Measurements from ENCODE around the gene WASHC3.

The WASHC3 gene

DNA sequence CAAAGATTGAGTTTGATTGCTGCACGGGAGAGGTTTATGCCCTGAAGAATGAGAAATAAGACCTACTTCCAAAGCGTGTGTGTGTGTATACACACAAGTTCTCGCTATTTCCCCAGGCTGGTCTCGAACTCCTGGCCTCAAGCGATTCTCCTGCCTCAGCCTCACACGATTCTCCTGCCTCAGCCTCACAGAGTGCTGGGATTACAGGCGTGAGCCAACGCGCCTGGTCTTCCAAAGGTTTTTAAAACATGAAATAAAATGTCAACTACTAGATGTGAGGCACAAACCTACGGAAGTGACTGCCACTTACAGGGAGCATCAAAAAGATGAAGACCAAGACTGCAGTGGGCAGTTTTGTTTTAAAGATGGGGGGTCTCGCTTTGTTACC is 622 bp upstream of the WASHC3 start:
- no peaks in the 10 kb centered on the region for H3K27me3 Mint-ChIP-seq
- peaks cover 9% of the 10 kb centered on the region for H3K36me3 Mint-ChIP-seq
- peaks cover 9% of the 10 kb centered on the region for H3K4me1 Mint-ChIP-seq
- H3K27ac Mint-ChIP-seq: peak overlapping the region; percentile 100
- H3K4me3 Mint-ChIP-seq: peak overlapping the region; percentile 94
- ATAC-seq (ENCODE audit: low read depth) (no peak), DNase-seq (ENCODE audit: low spot score in 2 of 2) (no peak)
- H3K9me3 Mint-ChIP-seq: no peaks in the 10 kb centered on the region

- Mint-ChIP-seq H3K4me3 (peak overlapping the region; percentile 94), H3K4me1 (peaks cover 14% of the 10 kb centered on the region), H3K27ac (peak overlapping the region; percentile 100), H3K36me3 (peaks cover 18% of the 10 kb centered on the region), H3K27me3 (no peaks in the 10 kb centered on the region), H3K9me3 (no peaks in the 10 kb centered on the region)
- ATAC-seq (ENCODE audit: low read depth): peak; percentile 60
- DNase-seq (ENCODE audit: low spot score in 2 of 2): peak; percentile 25 to 56
Observed at GRCh38 chr12:102061096-102061559, 663 bp downstream of the WASHC3 start.

- Mint-ChIP-seq H3K27ac (no peak overlapping the region), H3K9me3 (no peaks in the 10 kb centered on the region), H3K4me1 (peaks cover 16% of the 10 kb centered on the region), H3K36me3 (peaks cover 26% of the 10 kb centered on the region), H3K4me3 (no peak overlapping the region), H3K27me3 (no peaks in the 10 kb centered on the region)
- ATAC-seq (ENCODE audit: low read depth) (no peak), DNase-seq (ENCODE audit: low spot score in 2 of 2) (no peak)
Observed at GRCh38 chr12:102059343-102059742, 2.4 kb downstream of the WASHC3 start.

DNA sequence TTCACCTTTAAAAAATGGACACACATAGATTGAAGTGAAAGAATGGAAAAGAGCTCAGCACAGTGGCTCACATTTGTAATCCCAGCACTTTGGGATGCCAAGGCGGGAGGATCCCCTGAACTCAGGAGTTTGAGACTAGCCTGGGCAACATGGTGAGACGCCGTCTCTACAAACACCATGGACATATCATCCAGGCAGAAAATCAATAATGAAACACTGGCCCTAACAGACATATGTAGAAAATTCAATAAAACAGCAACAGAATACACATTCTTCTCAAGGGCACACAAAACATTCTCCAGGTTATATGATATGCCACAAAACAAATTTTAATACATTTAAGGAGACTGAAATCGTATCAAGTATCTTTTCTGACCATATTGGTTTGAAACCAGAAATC is 7.4 kb downstream of the WASHC3 start:
- Mint-ChIP-seq H3K27me3 (no peaks in the 10 kb centered on the region), H3K27ac (no peak overlapping the region), H3K4me3 (no peak overlapping the region), H3K36me3 (peaks cover 39% of the 10 kb centered on the region), H3K9me3 (no peaks in the 10 kb centered on the region), H3K4me1 (peaks cover 16% of the 10 kb centered on the region)
- ATAC-seq (ENCODE audit: low read depth): no peak
- DNase-seq (ENCODE audit: low spot score in 2 of 2): no peak

- H3K4me1 Mint-ChIP-seq: peaks cover 16% of the 10 kb centered on the region
Observed at GRCh38 chr12:102053062-102053349, 8.8 kb downstream of the WASHC3 start.

DNA sequence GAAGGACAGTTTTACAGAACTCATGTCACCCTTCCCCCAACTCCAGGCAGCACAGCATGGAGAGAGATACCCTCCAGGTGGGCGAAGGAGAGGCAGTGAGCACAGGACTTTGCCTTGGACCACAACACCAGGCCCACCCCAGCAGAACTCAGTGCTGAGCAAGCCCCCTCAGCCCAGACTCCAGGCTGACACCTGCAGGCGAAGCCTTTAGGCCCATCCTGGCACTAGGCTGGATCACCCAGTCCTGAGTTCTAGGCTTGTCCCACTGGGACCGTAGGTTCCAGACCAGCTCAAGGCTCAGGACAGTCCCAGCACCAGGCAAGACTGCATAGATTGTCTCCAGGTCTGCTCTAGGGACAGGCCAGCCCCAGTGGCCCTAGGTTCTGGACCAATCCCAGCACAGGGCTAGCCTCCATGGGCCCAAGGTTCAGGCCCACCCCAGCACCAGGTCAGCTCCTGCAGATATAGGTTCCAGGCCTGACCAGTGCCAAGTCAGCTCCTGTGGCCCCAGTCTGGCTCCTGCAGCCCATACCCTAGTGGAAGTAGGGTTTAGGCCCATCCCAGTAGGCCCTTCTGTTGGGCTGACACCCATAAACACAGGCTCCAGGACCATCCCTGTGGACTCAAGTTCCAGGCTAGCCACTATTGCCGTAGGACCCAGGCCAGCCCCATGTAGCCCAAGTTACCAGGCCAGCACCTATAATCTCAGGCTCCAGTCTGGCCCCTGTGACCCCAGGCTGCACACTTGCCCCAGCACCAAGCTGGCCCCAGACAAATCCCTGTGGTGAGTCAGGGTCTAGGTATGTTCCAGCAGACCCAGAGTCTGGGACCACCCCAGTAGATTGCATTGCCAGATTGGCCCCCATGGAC is 9.4 kb downstream of the WASHC3 start:
- DNase-seq (ENCODE audit: low spot score in 2 of 2): no peak
- peaks cover 30% of the 10 kb centered on the region for H3K36me3 Mint-ChIP-seq
- H3K27me3 Mint-ChIP-seq: no peaks in the 10 kb centered on the region
- H3K9me3 Mint-ChIP-seq: no peaks in the 10 kb centered on the region
- no peak for ATAC-seq (ENCODE audit: low read depth)
- H3K4me3 Mint-ChIP-seq: no peak overlapping the region
- peaks cover 16% of the 10 kb centered on the region for H3K4me1 Mint-ChIP-seq
- no peak overlapping the region for H3K27ac Mint-ChIP-seq

More at GRCh38 chr12:102053062-102053349, 8.8 kb downstream of the WASHC3 start:
- no peak overlapping the region for H3K27ac Mint-ChIP-seq
- H3K27me3 Mint-ChIP-seq: no peaks in the 10 kb centered on the region
- ATAC-seq (ENCODE audit: low read depth) (no peak), DNase-seq (ENCODE audit: low spot score in 2 of 2) (no peak)
- H3K9me3 Mint-ChIP-seq: no peaks in the 10 kb centered on the region
- H3K36me3 Mint-ChIP-seq: peaks cover 33% of the 10 kb centered on the region
- H3K4me3 Mint-ChIP-seq: no peak overlapping the region

- ATAC-seq (ENCODE audit: low read depth): no peak
- Mint-ChIP-seq H3K9me3 (no peaks in the 10 kb centered on the region), H3K36me3 (peaks cover 24% of the 10 kb centered on the region)
Observed at GRCh38 chr12:102051431-102051965, 10.3 kb downstream of the WASHC3 start.

DNA sequence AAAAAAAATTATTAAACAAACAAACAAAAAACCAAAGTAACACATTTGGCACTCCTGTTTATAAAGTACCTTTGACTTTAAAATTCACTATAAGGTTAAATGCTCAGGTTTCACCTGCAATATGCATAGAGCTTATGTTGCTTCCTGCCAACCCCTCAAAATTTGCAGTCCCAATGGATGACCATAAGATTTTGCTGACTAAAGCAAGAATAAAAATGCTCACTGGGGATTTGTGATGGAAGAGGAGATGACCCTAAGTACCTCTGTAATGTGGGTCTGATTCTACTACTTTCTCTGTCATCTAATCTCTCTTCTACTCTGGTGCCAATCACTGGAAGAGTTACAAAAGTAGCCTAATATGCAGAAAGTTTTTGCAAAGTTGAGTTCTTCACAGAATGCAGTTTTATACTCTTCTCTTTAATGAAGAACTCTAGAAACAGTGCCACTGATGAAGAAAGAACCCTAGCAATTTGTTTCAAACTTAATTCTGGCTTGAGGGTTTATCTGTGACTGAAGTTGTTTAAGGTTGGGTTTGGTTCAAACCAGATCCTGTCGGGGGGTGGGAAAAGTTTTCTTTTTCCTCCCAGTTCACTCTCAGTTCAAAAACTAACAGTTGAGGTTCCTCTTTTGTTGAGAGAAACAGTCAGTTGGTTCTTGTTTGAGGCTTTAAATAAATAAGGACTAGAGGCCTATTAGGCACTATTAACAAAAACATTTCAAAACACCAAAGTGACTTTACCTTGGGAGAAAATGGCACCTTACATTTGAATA is 10.9 kb downstream of the WASHC3 start:
- DNase-seq (ENCODE audit: low spot score in 2 of 2) (no peak), ATAC-seq (ENCODE audit: low read depth) (no peak)
- peak overlapping the region; percentile 35 for H3K27ac Mint-ChIP-seq
- H3K4me3 Mint-ChIP-seq: no peak overlapping the region
- peaks cover 11% of the 10 kb centered on the region for H3K4me1 Mint-ChIP-seq
- no peaks in the 10 kb centered on the region for H3K27me3 Mint-ChIP-seq
- H3K36me3 Mint-ChIP-seq: peaks cover 22% of the 10 kb centered on the region
- no peaks in the 10 kb centered on the region for H3K9me3 Mint-ChIP-seq

More at GRCh38 chr12:102051431-102051965, 10.3 kb downstream of the WASHC3 start:
- Mint-ChIP-seq H3K4me1 (peaks cover 12% of the 10 kb centered on the region), H3K27me3 (no peaks in the 10 kb centered on the region), H3K27ac (peak overlapping the region; percentile 35), H3K4me3 (no peak overlapping the region)
- no peak for DNase-seq (ENCODE audit: low spot score in 2 of 2)

DNA sequence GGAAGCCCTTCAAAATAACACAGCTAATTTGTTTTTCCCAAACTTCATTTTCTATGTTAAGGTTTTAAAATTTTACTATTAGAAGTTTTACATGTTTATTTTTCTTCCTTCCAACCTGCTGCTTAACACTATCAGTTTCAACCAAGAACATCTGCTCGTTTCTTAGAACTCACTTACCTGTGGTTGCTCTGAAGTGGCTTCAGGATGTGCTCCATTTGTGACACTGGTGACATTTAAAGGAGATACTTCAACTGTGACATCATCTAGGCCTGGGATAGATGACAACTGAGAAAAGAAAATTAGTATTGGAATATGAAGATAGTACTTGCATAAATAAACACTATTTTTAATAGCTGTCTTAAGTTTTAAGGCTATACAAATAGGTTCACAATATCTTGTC is 17.9 kb downstream of the WASHC3 start:
- no peak overlapping the region for H3K27ac Mint-ChIP-seq
- no peaks in the 10 kb centered on the region for H3K27me3 Mint-ChIP-seq
- no peak overlapping the region for H3K4me3 Mint-ChIP-seq
- DNase-seq (ENCODE audit: low spot score in 2 of 2) (no peak), ATAC-seq (ENCODE audit: low read depth) (no peak)
- no peaks in the 10 kb centered on the region for H3K9me3 Mint-ChIP-seq
- H3K36me3 Mint-ChIP-seq: peaks cover 11% of the 10 kb centered on the region
- H3K4me1 Mint-ChIP-seq: no peaks in the 10 kb centered on the region

GRCh38 chr12:102033991-102034745 is 27.6 kb downstream of the WASHC3 start:
- DNase-seq (ENCODE audit: low spot score in 2 of 2) (no peak), ATAC-seq (ENCODE audit: low read depth) (no peak)
- no peaks in the 10 kb centered on the region for H3K9me3 Mint-ChIP-seq
- no peak overlapping the region for H3K27ac Mint-ChIP-seq
- no peaks in the 10 kb centered on the region for H3K27me3 Mint-ChIP-seq
- peaks cover 31% of the 10 kb centered on the region for H3K36me3 Mint-ChIP-seq
- no peak overlapping the region for H3K4me3 Mint-ChIP-seq
- H3K4me1 Mint-ChIP-seq: no peaks in the 10 kb centered on the region

GRCh38 chr12:102031852-102032251 is 29.9 kb downstream of the WASHC3 start:
- ATAC-seq (ENCODE audit: low read depth): no peak
- Mint-ChIP-seq H3K27me3 (no peaks in the 10 kb centered on the region), H3K27ac (no peak overlapping the region), H3K4me3 (no peak overlapping the region), H3K9me3 (no peaks in the 10 kb centered on the region), H3K36me3 (peaks cover 34% of the 10 kb centered on the region), H3K4me1 (no peaks in the 10 kb centered on the region)
- no peak for DNase-seq (ENCODE audit: low spot score in 2 of 2)

- Mint-ChIP-seq H3K27me3 (no peaks in the 10 kb centered on the region), H3K27ac (no peak overlapping the region), H3K9me3 (no peaks in the 10 kb centered on the region), H3K36me3 (peaks cover 24% of the 10 kb centered on the region), H3K4me1 (peaks cover 2% of the 10 kb centered on the region), H3K4me3 (no peak overlapping the region)
- DNase-seq (ENCODE audit: low spot score in 2 of 2): no peak
- no peak for ATAC-seq (ENCODE audit: low read depth)
Observed at GRCh38 chr12:102029141-102029540, 32.6 kb downstream of the WASHC3 start.

DNA sequence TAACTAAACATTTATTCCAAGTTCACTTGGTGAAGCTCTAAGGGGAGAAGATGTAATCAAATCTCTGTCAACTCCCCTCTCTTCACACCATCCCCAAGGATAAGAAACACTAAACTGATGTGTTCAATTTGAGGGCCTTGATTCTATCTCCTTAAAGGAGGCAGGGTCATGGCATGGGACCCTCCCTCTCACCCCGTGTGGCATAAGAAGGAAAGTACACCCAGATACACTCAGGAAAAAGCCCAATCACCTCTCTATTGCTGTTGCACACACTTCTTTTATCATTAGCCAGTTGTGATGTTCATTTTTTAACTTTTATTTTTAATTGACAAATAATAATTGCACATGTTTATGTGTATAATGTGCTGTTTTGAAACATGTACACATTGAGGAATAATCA is 35.1 kb downstream of the WASHC3 start:
- H3K27ac Mint-ChIP-seq: no peak overlapping the region
- ATAC-seq (ENCODE audit: low read depth) (no peak), DNase-seq (ENCODE audit: low spot score in 2 of 2) (no peak)
- no peaks in the 10 kb centered on the region for H3K9me3 Mint-ChIP-seq
- H3K4me3 Mint-ChIP-seq: no peak overlapping the region
- H3K27me3 Mint-ChIP-seq: no peaks in the 10 kb centered on the region
- H3K4me1 Mint-ChIP-seq: peaks cover 3% of the 10 kb centered on the region
- H3K36me3 Mint-ChIP-seq: peaks cover 22% of the 10 kb centered on the region

- H3K27ac Mint-ChIP-seq: no peak overlapping the region
- no peaks in the 10 kb centered on the region for H3K9me3 Mint-ChIP-seq
- H3K36me3 Mint-ChIP-seq: peaks cover 28% of the 10 kb centered on the region
- DNase-seq (ENCODE audit: low spot score in 2 of 2) (no peak), ATAC-seq (ENCODE audit: low read depth) (no peak)
- peaks cover 3% of the 10 kb centered on the region for H3K4me1 Mint-ChIP-seq
- no peaks in the 10 kb centered on the region for H3K27me3 Mint-ChIP-seq
- H3K4me3 Mint-ChIP-seq: no peak overlapping the region
Observed at GRCh38 chr12:102024765-102025164, 37.0 kb downstream of the WASHC3 start.

All from memory B cell (primary cell).